Stimulated activated CD8-positive, alpha-beta memory T cell treated with anti-CD3 and anti-CD28 coated beads, Interleukin-12 subunit alpha, Interleukin-12 subunit beta, amount 100 ng/mL, for 24 hours (primary cell): Measurements from ENCODE around the gene SMIM10L1.

Experiments
- DNase-seq: peaks from one replicate; pipeline ENCODE4 v3.0.0-alpha.2; 2020; ENCODE audit errors: extremely low read depth

SMIM10L1 gene

GRCh38 chr12:11186837-11187236 is 15.8 kb downstream of the SMIM10L1 start, which contains the start of gene TAS2R42:
Gene TAS2R42, minus strand, starts transcription at chr12:11186937. Its CDS starts 0 bp downstream, at chr12:11186937.
- DNase-seq = no peak

GRCh38 chr12:11202811-11203210 is 31.8 kb downstream of the SMIM10L1 start:
- no peak for DNase-seq

- no peak for DNase-seq
These were observed 33.2 kb downstream of the SMIM10L1 start for GRCh38 chr12:11204173-11204572.

GRCh38 chr12:11209113-11209512 is 38.1 kb downstream of the SMIM10L1 start:
- DNase-seq = no peak
